Camera-type eye (tissue), 1 donor: Measurements from ENCODE around the gene ALPK1. TPM values are rescaled to one million over a fixed set of nuclear protein-coding genes. Genes with fewer than 3 reads are reported as not detected.

Experiments
- total RNA-seq: library from RNA; depleted of rRNA; stranded (reverse); fragments of >200 nt; gene quantifications from one replicate; pipeline ENCODE4 v1.2.3, GENCODE V29; 2014

ALPK1 gene
- 13.1 TPM for total RNA-seq

DNA sequence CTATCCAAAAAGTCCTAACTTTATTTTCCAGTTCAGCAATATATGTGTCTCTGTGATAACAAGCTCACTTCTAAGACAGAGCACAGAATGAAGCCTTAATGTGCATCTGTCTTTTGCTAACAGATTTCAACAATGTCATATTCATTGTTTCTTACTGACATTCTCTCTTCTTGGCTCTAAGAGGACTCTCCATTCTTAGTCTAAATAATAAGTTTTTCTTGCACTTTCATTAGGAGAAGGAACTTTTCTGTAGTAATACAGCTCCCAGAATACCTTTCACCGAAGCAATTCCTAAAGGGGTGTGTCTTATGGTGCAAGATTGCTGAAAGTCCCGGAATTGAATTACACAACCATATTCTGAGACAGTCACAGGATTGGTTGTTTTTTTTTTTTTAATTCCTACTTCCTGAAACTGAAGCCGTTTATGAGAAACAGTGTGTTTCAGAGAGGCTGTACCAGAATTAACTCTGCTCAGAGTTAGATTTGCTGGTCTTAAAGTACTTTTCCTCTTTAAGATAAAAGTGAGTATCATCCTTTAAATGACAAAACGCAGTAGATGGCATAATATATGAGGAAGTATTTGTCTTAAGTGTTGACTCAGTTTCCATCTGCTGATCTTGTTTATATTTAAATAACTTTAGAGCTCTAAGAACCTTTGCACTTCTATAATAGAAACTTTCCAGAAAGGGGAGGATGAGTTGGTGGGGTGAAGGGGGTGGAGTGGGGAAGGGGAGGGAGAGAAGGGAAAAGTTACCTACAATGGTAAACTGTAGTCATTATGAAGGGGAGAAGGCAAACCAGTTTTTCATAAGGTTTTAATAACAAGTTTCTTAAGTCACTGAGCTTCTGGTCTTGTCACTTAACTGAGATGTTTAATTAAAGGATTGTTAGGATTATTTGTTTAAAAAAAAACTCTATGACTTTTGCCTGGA is at the start of gene ALPK1:
Gene ALPK1, plus strand, starts transcription at position 421 of the 932 bp plus-strand sequence.

Other genes with a start within 250 kb of the ALPK1 start
- gene FAM241A, start 151.9 kb upstream of the ALPK1 start, total RNA-seq = 2.7 TPM
- 27.6 TPM for gene AP1AR, start 65.6 kb upstream of the ALPK1 start, total RNA-seq
- 7.1 TPM for gene TIFA, start 11.5 kb upstream of the ALPK1 start, total RNA-seq
- 8.2 TPM for gene NEUROG2, start 218.8 kb downstream of the ALPK1 start, total RNA-seq